Prostate gland (tissue), 2 donors: ENCODE measurements around the gene RNF14. TPM values are rescaled to one million over a fixed set of nuclear protein-coding genes. Genes with fewer than 3 reads are reported as not detected.
A peak's percentile ranks its signal among the peaks of the same experiment; 100 is the strongest.

Experiments used
- DNase-seq: peaks from one replicate; pipeline ENCODE4 v3.0.0-alpha.2; 2019; ENCODE audit warnings: low spot score
- H3K27ac ChIP-seq, 2 donors: fragments of 200-600 bp; sonication (generic); 2 replicates each; pipeline ENCODE4 v1.5.1; 2017 to 2019
- H3K27me3 ChIP-seq: fragments of 200-600 bp; sonication (generic); replicated peaks from 2 replicates; pipeline ENCODE4 v1.5.1; 2019; ENCODE audit not compliant: insufficient read depth
- H3K36me3 ChIP-seq, 2 donors: fragments of 200-600 bp; sonication (generic); 1 replicate in 1 of 2; 2 replicates in 1 of 2; pipeline versions ENCODE4 v1.5.1 to v1.8.1; 2017 to 2019
- H3K4me1 ChIP-seq: fragments of 200-600 bp; sonication (generic); replicated peaks from 2 replicates; pipeline ENCODE4 v1.5.1; 2019
- H3K4me3 ChIP-seq, 2 donors: fragments of 200-600 bp; sonication (generic); 2 replicates each; pipeline ENCODE4 v1.5.1; 2017 to 2019
- H3K9me3 ChIP-seq: fragments of 200-600 bp; sonication (generic); 2 replicates; pipeline ENCODE4 v1.5.1; 2017
- CTCF ChIP-seq, 4 experiments: fragments of 200-600 bp in 2 of 4; fragments of 450-650 bp in 2 of 4; sonication (generic) in 2 of 4; IDR thresholded peaks; 1 replicate in 3 of 4; 2 replicates in 1 of 4; pipeline ENCODE4 v1.5.1; 2016 to 2019; ENCODE audit warnings: antibody characterized with exemption in 4 of 4, mild to moderate bottlenecking in 2 of 4, moderate library complexity in 2 of 4
- POLR2A ChIP-seq: fragments of 450-650 bp; IDR thresholded peaks from one replicate; pipeline ENCODE4 v1.6.1; 2016; ENCODE audit warnings: antibody characterized with exemption, mild to moderate bottlenecking
- POLR2AphosphoS5 ChIP-seq: sonication (generic); formaldehyde crosslinking; IDR thresholded peaks from one replicate; pipeline ENCODE4 v1.6.1; 2017; ENCODE audit warnings: antibody characterized with exemption
- WGBS: methylation state at CpG from one replicate; pipeline ENCODE4 v1.1.5; 2018; 5-methylcytosine and 5-hydroxymethylcytosine counted together
- intact Hi-C: fragments of 100-400 bp; cut with DNase I; formaldehyde crosslinking; loops from one replicate; pipeline ENCODE4 v1.14.2; 2022
- total RNA-seq, 2 donors: library from RNA; depleted of rRNA; stranded (reverse); fragments of >200 nt; gene quantifications; one replicate each; pipeline ENCODE4 v1.1.0, GENCODE V29; 2016

RNF14 gene
- total RNA-seq, 2 donors from 2014 or later: 40.8 to 66.9 TPM

DNA sequence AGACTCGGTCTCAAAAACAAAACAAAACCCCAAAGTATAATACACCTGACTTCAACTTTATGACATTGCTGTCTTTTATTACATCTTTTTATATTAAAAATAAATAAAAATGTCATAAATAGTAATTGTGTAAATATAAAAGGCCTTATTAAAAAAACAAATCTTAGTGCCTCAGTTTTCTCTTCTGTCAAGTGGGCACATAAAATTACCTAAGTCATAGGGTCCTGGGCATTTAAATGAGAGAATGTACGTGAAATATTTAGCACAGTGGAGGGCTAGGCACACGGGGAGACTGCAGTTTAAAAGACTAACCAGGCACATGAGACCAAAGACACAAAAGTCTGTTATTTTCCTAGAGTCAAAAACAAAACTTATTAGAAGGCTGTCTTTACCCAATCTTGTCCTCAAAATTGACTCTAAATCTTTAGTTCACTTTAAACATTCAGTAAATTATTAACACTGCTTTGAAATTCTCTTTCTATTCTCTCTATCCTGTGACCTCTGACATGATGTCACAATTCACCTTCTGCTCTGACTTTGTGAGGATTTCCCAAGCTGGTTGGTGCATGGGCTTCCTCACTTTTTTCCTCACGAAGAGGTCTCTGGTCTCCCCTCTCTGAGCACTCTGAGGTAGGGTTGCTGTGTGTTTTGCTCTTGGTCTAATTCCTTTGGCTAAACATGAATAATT, 2.5 kb upstream of the RNF14 start:
- Histone ChIP-seq H3K27ac (no peak overlapping the region), H3K4me3 (no peak overlapping the region), H3K9me3 (no peaks in the 10 kb centered on the region), H3K27me3 (no peaks in the 10 kb centered on the region), H3K4me1 (no peaks in the 10 kb centered on the region), H3K36me3 (no peaks in the 10 kb centered on the region)
- DNase-seq: no peak
- WGBS: 88% methylated on average over 4 of the region's 4 CpGs
- TF ChIP-seq POLR2AphosphoS5: no peak
- no peak for TF ChIP-seq CTCF (IDR thresholded peaks at IDR 0.05)
- TF ChIP-seq POLR2A: no peak
- intact Hi-C loops: loop anchor here (10.0 kb wide), 1 partner anchor 48 kb away; the partner anchor contains the start of gene GNPDA1

GRCh38 chr5:141966963-141967333, 2.0 kb upstream of the RNF14 start:
- H3K27me3 ChIP-seq: no peaks in the 10 kb centered on the region
- DNase-seq: no peak
- H3K4me3 ChIP-seq: no peak overlapping the region
- TF ChIP-seq POLR2AphosphoS5: no peak
- TF ChIP-seq CTCF (IDR thresholded peaks at IDR 0.05): no peak
- TF ChIP-seq POLR2A: no peak
- H3K36me3 ChIP-seq: no peaks in the 10 kb centered on the region
- WGBS: 95% methylated on average over 2 of the region's 2 CpGs
- intact Hi-C loops: loop anchor here (10.0 kb wide), 1 partner anchor 48 kb away; the partner anchor contains the start of gene GNPDA1
- H3K4me1 ChIP-seq: no peaks in the 10 kb centered on the region
- no peaks in the 10 kb centered on the region for H3K9me3 ChIP-seq
- no peak overlapping the region for H3K27ac ChIP-seq

- intact Hi-C loops: loop anchor here (2.0 to 10.0 kb wide), 2 partner anchors 45 to 47 kb away; partner anchors contain the start of genes DELE1 and GNPDA1
- Histone ChIP-seq H3K36me3 (no peaks in the 10 kb centered on the region), H3K4me3 (peak overlapping the region; percentile 67 to 83), H3K27me3 (no peaks in the 10 kb centered on the region), H3K27ac (peak overlapping the region; percentile 96), H3K4me1 (no peaks in the 10 kb centered on the region), H3K9me3 (no peaks in the 10 kb centered on the region)
- TF ChIP-seq POLR2AphosphoS5 (no peak), CTCF (IDR thresholded peaks at IDR 0.05) (no peak), POLR2A (no peak)
- 72% methylated on average over 2 of the region's 2 CpGs for WGBS
- no peak for DNase-seq
Measured at GRCh38 chr5:141969783-141970771, 1.2 kb downstream of the RNF14 start.

- Histone ChIP-seq H3K9me3 (no peaks in the 10 kb centered on the region), H3K4me3 (no peak overlapping the region), H3K4me1 (no peaks in the 10 kb centered on the region), H3K27ac (no peak overlapping the region), H3K36me3 (no peaks in the 10 kb centered on the region), H3K27me3 (no peaks in the 10 kb centered on the region)
- WGBS: 74% methylated on average over 1 of the region's 1 CpG
- no peak for DNase-seq
- intact Hi-C loops: no loop called here
- TF ChIP-seq POLR2A: no peak
- no peak for TF ChIP-seq CTCF (IDR thresholded peaks at IDR 0.05)
- TF ChIP-seq POLR2AphosphoS5: no peak
Measured at GRCh38 chr5:141973871-141974595, 5.1 kb downstream of the RNF14 start.
